GM23248 (cell line): ENCODE measurements around the gene CDC14B. TPM values are rescaled to one million over a fixed set of nuclear protein-coding genes. Genes with fewer than 3 reads are reported as not detected.
A peak's percentile ranks its signal among the peaks of the same experiment; 100 is the strongest.

Source experiments
- DNase-seq: peaks from one replicate; pipeline ENCODE4 v3.0.0-alpha.2; 2015
- H2AFZ ChIP-seq: fragments of 200-600 bp; sonication (generic); 2 replicates; pipeline ENCODE4 v1.6.1; 2016; ENCODE audit warnings: antibody characterized with exemption
- H3F3A ChIP-seq: fragments of 200-600 bp; sonication (generic); 2 replicates; pipeline ENCODE4 v1.6.1; 2016; ENCODE audit warnings: mild to moderate bottlenecking, antibody characterized with exemption, mixed run types; ENCODE audit not compliant: insufficient read depth
- H3K27ac ChIP-seq: fragments of 200-600 bp; sonication (generic); 2 replicates; pipeline ENCODE4 v1.5.1; 2016; ENCODE audit warnings: mild to moderate bottlenecking
- H3K27me3 ChIP-seq: fragments of 200-600 bp; sonication (generic); replicated peaks from 2 replicates; pipeline ENCODE4 v1.6.1; 2016; ENCODE audit warnings: mild to moderate bottlenecking; ENCODE audit not compliant: insufficient read depth
- H3K36me3 ChIP-seq: fragments of 200-600 bp; sonication (generic); 2 replicates; pipeline ENCODE4 v1.6.1; 2016; ENCODE audit warnings: low read depth, mild to moderate bottlenecking
- H3K4me1 ChIP-seq: fragments of 200-600 bp; sonication (generic); 2 replicates; pipeline ENCODE4 v1.6.1; 2016; ENCODE audit warnings: mild to moderate bottlenecking; ENCODE audit not compliant: insufficient read depth
- H3K4me2 ChIP-seq: fragments of 200-600 bp; sonication (generic); one replicate; pipeline ENCODE4 v1.6.1; 2016; ENCODE audit warnings: mild to moderate bottlenecking; ENCODE audit not compliant: unreplicated experiment
- H3K4me3 ChIP-seq: fragments of 200-600 bp; sonication (generic); 2 replicates; pipeline ENCODE4 v1.5.1; 2016; ENCODE audit warnings: mild to moderate bottlenecking
- H3K79me2 ChIP-seq: fragments of 200-600 bp; sonication (generic); 2 replicates; pipeline ENCODE4 v1.6.1; 2016; ENCODE audit warnings: mild to moderate bottlenecking; ENCODE audit not compliant: insufficient read depth
- H3K9ac ChIP-seq: fragments of 200-600 bp; sonication (generic); 2 replicates; pipeline ENCODE4 v1.6.1; 2016; ENCODE audit warnings: mild to moderate bottlenecking
- H3K9me2 ChIP-seq: fragments of 200-600 bp; sonication (generic); 2 replicates; pipeline ENCODE4 v1.6.1; 2016; ENCODE audit warnings: mixed run types, mild to moderate bottlenecking, moderate library complexity; ENCODE audit not compliant: insufficient read depth
- H3K9me3 ChIP-seq: fragments of 200-600 bp; sonication (generic); one replicate; pipeline ENCODE4 v1.6.1; 2017; ENCODE audit warnings: low read depth
- H4K20me1 ChIP-seq: fragments of 200-600 bp; sonication (generic); 2 replicates; pipeline ENCODE4 v1.6.0; 2016; ENCODE audit not compliant: insufficient read depth
- EZH2 ChIP-seq: fragments of 200-600 bp; sonication (generic); IDR thresholded peaks from 2 replicates; pipeline ENCODE4 v1.6.1; 2018; ENCODE audit warnings: antibody characterized with exemption, mild to moderate bottlenecking; ENCODE audit not compliant: insufficient read depth, poor library complexity, severe bottlenecking
- EZH2phosphoT487 ChIP-seq: fragments of 200-600 bp; sonication (generic); IDR thresholded peaks from 2 replicates; pipeline ENCODE4 v1.6.1; 2018; ENCODE audit warnings: antibody characterized with exemption, moderate library complexity, mild to moderate bottlenecking, low read depth; ENCODE audit not compliant: insufficient read depth
- WGBS, 2 experiments: methylation state at CpG; one replicate each; pipeline ENCODE4 v1.1.6; 2015 to 2017; ENCODE audit warnings: low lambda C conversion rate in 2 of 2, low coverage in 1 of 2; ENCODE audit errors: missing lambda C conversion rate in 2 of 2; 5-methylcytosine and 5-hydroxymethylcytosine counted together
- in situ Hi-C: fragments of 300-500 bp; cut with MboI; formaldehyde crosslinking; loops from 2 replicates; pipeline ENCODE4 v1.15.0; 2020
- polyA plus RNA-seq: library from polyadenylated mRNA; unstranded; fragments of >200 nt; fragmentation: Nextera tagmentation; extraction: Ambion mirVana; gene quantifications from 2 replicates; pipeline ENCODE4 v1.2.1, GENCODE V29; 2016
- total RNA-seq: library from RNA; depleted of rRNA; stranded (reverse); fragments of >200 nt; shearing (Covaris generic); gene quantifications from 2 replicates; pipeline ENCODE4 v1.2.3, GENCODE V29; 2014

The CDC14B gene
- total and polyA plus RNA-seq, 2 experiments from 2014 or later, result 8.1 to 17.2 TPM

DNA sequence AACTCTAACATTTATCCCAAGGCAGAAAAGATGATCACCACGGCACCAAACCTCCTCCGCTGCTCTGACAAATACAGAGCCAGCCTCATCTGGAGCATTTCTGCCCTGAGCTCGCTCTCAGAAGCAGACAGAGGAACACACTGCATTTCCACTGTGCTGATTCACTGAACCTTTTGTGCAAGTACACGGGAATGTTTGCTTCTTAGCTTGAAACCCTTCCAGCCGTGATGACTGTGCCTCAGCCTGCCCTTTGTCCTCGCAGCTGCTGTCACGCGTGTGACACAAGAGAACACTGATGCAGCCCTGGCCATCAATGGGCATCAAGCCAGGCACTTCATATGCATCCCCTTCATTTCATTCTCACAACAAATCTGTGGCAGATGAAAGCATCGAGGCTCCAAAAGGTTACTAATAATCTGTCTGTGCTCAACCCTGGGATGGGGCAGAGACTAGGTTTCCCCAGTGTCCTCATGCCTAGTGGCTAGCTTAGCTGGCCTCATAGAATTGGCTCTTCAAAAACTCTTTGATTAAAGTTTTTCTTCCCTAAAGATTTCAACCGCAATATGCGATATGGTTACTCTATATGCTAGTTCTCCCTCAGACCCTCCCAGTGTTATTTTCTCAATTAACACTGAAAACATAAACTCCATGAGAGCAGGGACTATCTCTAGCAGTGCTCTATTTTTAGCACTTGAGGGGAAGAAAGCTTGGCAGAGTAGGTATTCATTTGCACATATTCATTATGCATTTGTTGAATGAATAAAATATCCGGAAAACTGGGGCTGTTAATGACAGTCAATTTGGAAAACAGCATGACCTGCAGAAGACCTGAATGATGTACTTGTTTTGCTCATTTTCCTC is 7.3 kb downstream of the CDC14B start:
- TF ChIP-seq EZH2phosphoT487, result no peak
- TF ChIP-seq EZH2, result no peak
- in situ Hi-C loops, result no loop called here
- peak overlapping the region; percentile 58 for H2AFZ ChIP-seq
- H3K9ac ChIP-seq, result peak overlapping the region; percentile 83
- peak; percentile 98 for DNase-seq
- WGBS, 2 experiments, result 21% methylated on average over 12 of the region's 12 CpGs
- peak overlapping the region; percentile 68 for H3K4me3 ChIP-seq
- no peaks in the 10 kb centered on the region for H3K9me3 ChIP-seq
- peak overlapping the region; percentile 93 for H3K27ac ChIP-seq
- H3K79me2 ChIP-seq, result peaks cover 77% of the 10 kb centered on the region
- H3K4me1 ChIP-seq, result peaks cover 44% of the 10 kb centered on the region
- peaks cover 61% of the 10 kb centered on the region for H3F3A ChIP-seq
- H3K9me2 ChIP-seq, result no peaks in the 10 kb centered on the region
- H4K20me1 ChIP-seq, result no peaks in the 10 kb centered on the region
- H3K36me3 ChIP-seq, result no peaks in the 10 kb centered on the region
- H3K4me2 ChIP-seq, result peak overlapping the region; percentile 88
- no peaks in the 10 kb centered on the region for H3K27me3 ChIP-seq

DNA sequence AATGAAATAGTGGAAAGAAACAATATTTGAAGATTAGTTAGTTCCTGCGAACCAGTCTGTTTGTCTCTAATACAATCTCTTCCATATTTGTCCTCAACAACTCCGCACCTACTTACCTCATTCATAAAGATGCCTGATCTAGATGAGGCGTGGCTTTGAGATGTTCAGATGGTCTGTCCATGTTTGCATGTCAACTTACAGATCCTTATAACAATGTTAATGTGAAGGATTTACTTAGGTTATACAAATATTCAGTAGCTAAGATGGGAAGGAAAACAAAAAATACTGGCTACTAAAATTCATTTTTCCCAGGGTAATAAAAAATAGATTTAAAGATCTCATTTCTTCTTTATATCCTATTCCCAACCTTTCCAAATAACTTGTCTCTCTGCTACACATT is 8.3 kb downstream of the CDC14B start:
- Histone ChIP-seq H4K20me1 (no peaks in the 10 kb centered on the region), H3K4me3 (peak overlapping the region; percentile 68)

DNA sequence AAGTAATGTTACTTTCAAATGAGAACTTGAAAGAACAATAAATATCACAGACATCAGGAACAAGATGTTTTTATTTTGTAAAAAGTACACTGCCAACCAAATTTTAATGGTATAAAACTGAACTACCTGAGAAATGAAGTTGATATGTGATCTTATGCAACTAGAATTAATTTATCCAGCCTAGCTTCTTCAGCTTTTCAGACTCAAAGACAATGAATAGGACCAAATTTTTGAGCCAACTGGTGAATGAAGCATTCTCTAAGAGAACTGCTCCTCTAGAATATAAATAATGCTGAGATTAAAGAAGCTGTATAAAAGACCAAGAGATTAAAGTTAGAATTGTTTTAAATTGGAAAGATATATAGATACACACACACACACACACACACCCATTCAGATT is 9.9 kb downstream of the CDC14B start:
- no peak overlapping the region for H3K27ac ChIP-seq
- H3F3A ChIP-seq, result peaks cover 41% of the 10 kb centered on the region; the same call in 1 of the 2 replicates
- H3K79me2 ChIP-seq, result peaks cover 76% of the 10 kb centered on the region
- no peak overlapping the region for H2AFZ ChIP-seq
- no peaks in the 10 kb centered on the region for H3K9me3 ChIP-seq
- no peaks in the 10 kb centered on the region for H3K36me3 ChIP-seq
- in situ Hi-C loops, result no loop called here
- no peaks in the 10 kb centered on the region for H4K20me1 ChIP-seq
- no peak overlapping the region for H3K4me3 ChIP-seq
- TF ChIP-seq EZH2 (no peak), EZH2phosphoT487 (no peak)
- peaks cover 44% of the 10 kb centered on the region for H3K4me1 ChIP-seq
- no peaks in the 10 kb centered on the region for H3K9me2 ChIP-seq
- no peaks in the 10 kb centered on the region for H3K27me3 ChIP-seq
- no peak overlapping the region for H3K9ac ChIP-seq
- no peak for DNase-seq
- H3K4me2 ChIP-seq, result no peak overlapping the region

More for the DNA sequence above, 8.3 kb downstream of the CDC14B start:
- H3K36me3 ChIP-seq, result no peaks in the 10 kb centered on the region
- peak overlapping the region; percentile 83 for H3K9ac ChIP-seq
- no peak for DNase-seq
- in situ Hi-C loops, result no loop called here
- peaks cover 53% of the 10 kb centered on the region; the same call in 1 of the 2 replicates for H3F3A ChIP-seq
- no peaks in the 10 kb centered on the region for H3K9me2 ChIP-seq
- TF ChIP-seq EZH2phosphoT487 (no peak), EZH2 (no peak)
- H3K9me3 ChIP-seq, result no peaks in the 10 kb centered on the region
- no peaks in the 10 kb centered on the region for H3K27me3 ChIP-seq
- peaks cover 48% of the 10 kb centered on the region for H3K4me1 ChIP-seq
- 65 to 67% methylated on average over 3 of the region's 3 CpGs for WGBS, 2 experiments
- peak overlapping the region; percentile 88 for H3K4me2 ChIP-seq
- peak overlapping the region; percentile 93 for H3K27ac ChIP-seq
- H2AFZ ChIP-seq, result peak overlapping the region; percentile 58
- H3K79me2 ChIP-seq, result peaks cover 76% of the 10 kb centered on the region

GRCh38 chr9:96607971-96608370 is 11.7 kb downstream of the CDC14B start:
- Histone ChIP-seq H3F3A (peaks cover 35% of the 10 kb centered on the region; the same call in 1 of the 2 replicates), H3K9ac (no peak overlapping the region), H3K79me2 (peaks cover 66% of the 10 kb centered on the region), H4K20me1 (no peaks in the 10 kb centered on the region), H3K9me2 (no peaks in the 10 kb centered on the region), H3K9me3 (no peaks in the 10 kb centered on the region), H2AFZ (no peak overlapping the region), H3K27me3 (no peaks in the 10 kb centered on the region), H3K4me1 (peaks cover 41% of the 10 kb centered on the region), H3K27ac (no peak overlapping the region), H3K36me3 (no peaks in the 10 kb centered on the region), H3K4me2 (no peak overlapping the region), H3K4me3 (no peak overlapping the region)
- in situ Hi-C loops, result no loop called here
- no peak for DNase-seq
- TF ChIP-seq EZH2 (no peak), EZH2phosphoT487 (no peak)
- 65 to 67% methylated on average over 3 of the region's 3 CpGs for WGBS, 2 experiments
